WTC11 (cell line): ENCODE results near the gene MRNIP. TPM values are rescaled to one million over a fixed set of nuclear protein-coding genes. Genes with fewer than 3 reads are reported as not detected.

Experiments used
- ATAC-seq: fragments of 200-7000 bp; cut with Tn5 transposase; 2 replicates; pipeline ENCODE4 v1.10.0; 2021; ENCODE audit warnings: mild to moderate bottlenecking, moderate library complexity
- CTCF ChIA-PET: fragments of 300-600 bp; sonication (Branson Sonifier 250); formaldehyde crosslinking; loops from one replicate; lab custom pipeline; 2021; ENCODE audit warnings: antibody characterized with exemption; lab: Charles Lee
- POLR2A ChIA-PET: fragments of 350-600 bp; sonication (Branson Sonifier 250); formaldehyde crosslinking; loops from one replicate; lab custom pipeline; 2021; ENCODE audit warnings: antibody characterized with exemption; lab: Charles Lee
- DNase-seq: peaks from one replicate; pipeline ENCODE4 v3.0.0; 2021; ENCODE audit warnings: low spot score
- H3K27ac Mint-ChIP-seq: 2 replicates; pipeline ENCODE4 v1.8.0; 2021; ENCODE audit warnings: mixed read lengths
- H3K27me3 Mint-ChIP-seq: 2 replicates; pipeline ENCODE4 v1.8.0; 2021; ENCODE audit warnings: low read depth, mild to moderate bottlenecking, moderate library complexity, mixed read lengths
- H3K36me3 Mint-ChIP-seq: 2 replicates; pipeline ENCODE4 v1.8.0; 2021; ENCODE audit warnings: mixed read lengths
- H3K4me1 Mint-ChIP-seq: 2 replicates; pipeline ENCODE4 v1.8.0; 2022; ENCODE audit warnings: mixed read lengths
- H3K4me3 Mint-ChIP-seq: 2 replicates; pipeline ENCODE4 v1.8.0; 2021; ENCODE audit warnings: mild to moderate bottlenecking, moderate library complexity, mixed read lengths
- H3K9me3 Mint-ChIP-seq: 2 replicates; pipeline ENCODE4 v1.8.0; 2021; ENCODE audit warnings: mixed read lengths
- ATF1 ChIP-seq: sonication (generic); formaldehyde crosslinking; IDR thresholded peaks from 2 replicates; pipeline ENCODE4 v1.8.1; 2023; ENCODE audit warnings: mild to moderate bottlenecking, moderate library complexity, missing genetic modification reagents
- GTF2I ChIP-seq: fragments of 250-450 bp; sonication (Bioruptor Pico); conservative IDR thresholded peaks from 2 replicates; pipeline ENCODE4 v1.4.0; 2021; ENCODE audit warnings: mild to moderate bottlenecking
- HMGA2 ChIP-seq: fragments of 250-450 bp; sonication (Bioruptor Pico); IDR thresholded peaks from 2 replicates; pipeline ENCODE4 v1.4.0; 2021; ENCODE audit warnings: mild to moderate bottlenecking, moderate library complexity
- JUN ChIP-seq: sonication (generic); formaldehyde crosslinking; IDR thresholded peaks from 2 replicates; pipeline ENCODE4 v1.8.0; 2023; ENCODE audit warnings: mild to moderate bottlenecking, missing genetic modification reagents
- NR2C2 ChIP-seq: sonication (generic); formaldehyde crosslinking; IDR thresholded peaks from 2 replicates; pipeline ENCODE4 v1.8.0; 2022; ENCODE audit warnings: mild to moderate bottlenecking, missing genetic modification reagents
- TCF7 ChIP-seq: sonication (generic); formaldehyde crosslinking; IDR thresholded peaks from 2 replicates; pipeline ENCODE4 v1.8.0; 2022; ENCODE audit warnings: mild to moderate bottlenecking, low read depth, missing genetic modification reagents, moderate library complexity
- TEAD1 ChIP-seq: sonication (generic); formaldehyde crosslinking; IDR thresholded peaks from 2 replicates; pipeline ENCODE4 v1.8.0; 2022; ENCODE audit warnings: mild to moderate bottlenecking, missing genetic modification reagents
- total RNA-seq: library from RNA; stranded (reverse); gene quantifications from 3 replicates; pipeline ENCODE4 v1.2.3, GENCODE V29; 2021
- TF ChIP-seq, protein P1 (sequence below): fragments of 250-450 bp; sonication (Bioruptor Pico); IDR thresholded peaks from 2 replicates; pipeline ENCODE4 v1.9.0; 2021; ENCODE audit warnings: mild to moderate bottlenecking
- TF ChIP-seq, protein P2 (sequence below): sonication (generic); formaldehyde crosslinking; IDR thresholded peaks from 2 replicates; pipeline ENCODE4 v1.8.1; 2023; ENCODE audit warnings: mild to moderate bottlenecking, missing genetic modification reagents, moderate library complexity
- TF ChIP-seq, protein P3 (sequence below): sonication (generic); formaldehyde crosslinking; IDR thresholded peaks from 2 replicates; pipeline ENCODE4 v1.8.1; 2022; ENCODE audit warnings: mild to moderate bottlenecking, missing genetic modification reagents, moderate library complexity, borderline replicate concordance
- TF ChIP-seq, protein P4 (sequence below): fragments of 250-450 bp; sonication (Bioruptor Pico); IDR thresholded peaks from 2 replicates; pipeline ENCODE4 v1.9.0; 2021; ENCODE audit warnings: moderate library complexity, mild to moderate bottlenecking, inconsistent platforms, borderline replicate concordance
- TF ChIP-seq, protein P5 (sequence below): sonication (generic); formaldehyde crosslinking; IDR thresholded peaks from 2 replicates; pipeline ENCODE4 v1.8.1; 2023; ENCODE audit warnings: mild to moderate bottlenecking, missing genetic modification reagents, borderline replicate concordance
- TF ChIP-seq, protein P6 (sequence below): sonication (generic); formaldehyde crosslinking; IDR thresholded peaks from 2 replicates; pipeline ENCODE4 v1.8.1; 2022; ENCODE audit warnings: missing genetic modification reagents, borderline replicate concordance

The MRNIP gene
- total RNA-seq, 1 experiment from 2014 or later = 42.0 TPM

DNA sequence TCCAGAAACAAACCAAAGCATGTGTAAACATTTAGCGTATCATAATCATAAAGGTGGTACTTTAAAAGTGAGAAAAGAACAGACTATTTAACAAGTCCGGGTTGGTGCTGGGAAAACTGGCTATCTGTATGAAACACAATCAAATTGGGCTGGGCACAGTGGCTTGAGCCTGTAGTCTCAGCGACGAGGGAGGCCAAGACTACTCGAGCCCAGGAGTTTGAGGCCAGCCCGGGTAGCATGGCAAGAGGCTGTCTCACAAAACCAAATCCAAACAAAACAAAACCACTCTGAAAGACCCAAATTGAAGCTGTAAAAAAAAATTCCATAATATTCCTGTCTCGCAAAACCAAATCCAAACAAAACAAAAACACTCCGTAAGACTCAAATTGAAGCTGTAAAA lies 4.3 kb downstream of the MRNIP start (continued):
- TF ChIP-seq NR2C2 (CRISPR knock-in tag) (no peak), JUN (CRISPR knock-in tag) (no peak), HMGA2 (no peak)
- TF ChIP-seq, protein P1, sequence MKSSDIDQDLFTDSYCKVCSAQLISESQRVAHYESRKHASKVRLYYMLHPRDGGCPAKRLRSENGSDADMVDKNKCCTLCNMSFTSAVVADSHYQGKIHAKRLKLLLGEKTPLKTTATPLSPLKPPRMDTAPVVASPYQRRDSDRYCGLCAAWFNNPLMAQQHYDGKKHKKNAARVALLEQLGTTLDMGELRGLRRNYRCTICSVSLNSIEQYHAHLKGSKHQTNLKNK (CRISPR knock-in tag) = no peak

DNA sequence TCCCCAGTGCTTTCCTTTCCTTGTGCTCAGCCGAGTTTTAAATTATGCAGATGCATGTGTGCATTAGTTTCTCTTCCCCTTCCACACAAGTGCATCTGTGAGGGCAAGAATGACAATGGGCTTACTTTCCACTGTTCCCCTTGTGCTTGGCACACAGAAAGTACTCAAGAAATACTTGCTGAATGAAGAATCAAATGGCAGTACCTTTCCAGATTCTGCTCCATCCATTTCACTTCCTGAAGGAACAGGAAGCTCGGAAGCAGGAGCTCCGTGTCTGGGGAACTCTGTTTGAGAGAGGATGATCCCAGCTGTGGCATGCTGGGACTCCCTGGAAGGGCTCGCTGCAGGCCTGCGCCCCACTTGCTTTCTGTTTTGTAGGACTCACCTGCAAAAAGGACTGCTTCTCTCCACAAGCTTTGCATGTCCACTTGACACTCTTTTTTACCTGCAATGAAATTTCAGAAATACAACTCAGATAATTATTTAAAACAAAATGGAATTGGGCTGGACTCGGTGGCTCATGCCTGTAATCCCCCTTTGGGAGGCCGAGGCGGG lies 5.5 kb downstream of the MRNIP start:
- TF ChIP-seq, protein P2, sequence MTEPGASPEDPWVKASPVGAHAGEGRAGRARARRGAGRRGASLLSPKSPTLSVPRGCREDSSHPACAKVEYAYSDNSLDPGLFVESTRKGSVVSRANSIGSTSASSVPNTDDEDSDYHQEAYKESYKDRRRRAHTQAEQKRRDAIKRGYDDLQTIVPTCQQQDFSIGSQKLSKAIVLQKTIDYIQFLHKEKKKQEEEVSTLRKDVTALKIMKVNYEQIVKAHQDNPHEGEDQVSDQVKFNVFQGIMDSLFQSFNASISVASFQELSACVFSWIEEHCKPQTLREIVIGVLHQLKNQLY (CRISPR knock-in tag) = no peak
- Mint-ChIP-seq H3K9me3 (no peaks in the 10 kb centered on the region), H3K36me3 (peaks cover 12% of the 10 kb centered on the region), H3K27ac (peak overlapping the region; percentile 63; the same call in 1 of the 2 replicates), H3K4me3 (no peak overlapping the region), H3K4me1 (peaks cover 10% of the 10 kb centered on the region), H3K27me3 (no peaks in the 10 kb centered on the region)
- CTCF ChIA-PET = interaction anchor here (0.6 kb wide), 1 partner anchor 123 kb away, joined by 4 read pairs; no protein-coding TSS in a partner anchor
- ATAC-seq = no peak
- no peak for DNase-seq
- POLR2A ChIA-PET = no interaction called here

DNA sequence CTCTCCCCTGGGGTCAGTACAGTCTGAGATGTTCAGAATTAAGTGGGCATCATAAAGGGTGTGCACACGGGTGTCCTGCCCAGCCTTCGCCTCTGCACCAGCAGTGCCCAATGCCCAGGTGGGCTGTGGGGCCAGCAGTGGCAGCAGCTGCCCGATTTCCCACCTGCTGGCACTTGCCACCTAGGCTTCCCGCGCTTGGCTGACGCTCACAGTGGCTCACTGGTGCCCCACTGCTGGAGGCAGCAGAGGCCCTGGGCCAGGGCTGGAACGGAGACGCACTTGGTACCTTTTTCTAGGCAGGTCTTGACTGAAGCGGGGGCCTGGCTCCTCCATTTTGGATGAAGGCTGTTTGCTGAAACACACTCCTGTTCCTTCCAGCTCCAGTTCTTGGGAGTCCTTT lies 17.0 kb downstream of the MRNIP start:
- POLR2A ChIA-PET = no interaction called here
- peaks cover 64% of the 10 kb centered on the region for H3K36me3 Mint-ChIP-seq

More for the DNA sequence above, 17.0 kb downstream of the MRNIP start:
- H3K4me1 Mint-ChIP-seq = no peaks in the 10 kb centered on the region
- ATAC-seq (no peak), DNase-seq (no peak)
- CTCF ChIA-PET = interaction anchor here (1.6 kb wide), 1 partner anchor 40 kb away, joined by 3 read pairs; no protein-coding TSS in a partner anchor
- peaks cover 14% of the 10 kb centered on the region for H3K9me3 Mint-ChIP-seq
- no peak for TF ChIP-seq TEAD1
- TF ChIP-seq GTF2I (CRISPR knock-in tag) = no peak
- no peak for TF ChIP-seq TCF7 (CRISPR knock-in tag)
- TF ChIP-seq, protein P3, sequence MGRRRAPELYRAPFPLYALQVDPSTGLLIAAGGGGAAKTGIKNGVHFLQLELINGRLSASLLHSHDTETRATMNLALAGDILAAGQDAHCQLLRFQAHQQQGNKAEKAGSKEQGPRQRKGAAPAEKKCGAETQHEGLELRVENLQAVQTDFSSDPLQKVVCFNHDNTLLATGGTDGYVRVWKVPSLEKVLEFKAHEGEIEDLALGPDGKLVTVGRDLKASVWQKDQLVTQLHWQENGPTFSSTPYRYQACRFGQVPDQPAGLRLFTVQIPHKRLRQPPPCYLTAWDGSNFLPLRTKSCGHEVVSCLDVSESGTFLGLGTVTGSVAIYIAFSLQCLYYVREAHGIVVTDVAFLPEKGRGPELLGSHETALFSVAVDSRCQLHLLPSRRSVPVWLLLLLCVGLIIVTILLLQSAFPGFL (CRISPR knock-in tag) = no peak
- TF ChIP-seq, protein P4, sequence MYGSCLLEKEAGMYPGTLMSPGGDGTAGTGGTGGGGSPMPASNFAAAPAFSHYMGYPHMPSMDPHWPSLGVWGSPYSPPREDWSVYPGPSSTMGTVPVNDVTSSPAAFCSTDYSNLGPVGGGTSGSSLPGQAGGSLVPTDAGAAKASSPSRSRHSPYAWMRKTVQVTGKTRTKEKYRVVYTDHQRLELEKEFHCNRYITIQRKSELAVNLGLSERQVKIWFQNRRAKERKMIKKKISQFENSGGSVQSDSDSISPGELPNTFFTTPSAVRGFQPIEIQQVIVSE (CRISPR knock-in tag) = no peak
- no peak for TF ChIP-seq ATF1 (CRISPR knock-in tag)
- TF ChIP-seq, protein P5, sequence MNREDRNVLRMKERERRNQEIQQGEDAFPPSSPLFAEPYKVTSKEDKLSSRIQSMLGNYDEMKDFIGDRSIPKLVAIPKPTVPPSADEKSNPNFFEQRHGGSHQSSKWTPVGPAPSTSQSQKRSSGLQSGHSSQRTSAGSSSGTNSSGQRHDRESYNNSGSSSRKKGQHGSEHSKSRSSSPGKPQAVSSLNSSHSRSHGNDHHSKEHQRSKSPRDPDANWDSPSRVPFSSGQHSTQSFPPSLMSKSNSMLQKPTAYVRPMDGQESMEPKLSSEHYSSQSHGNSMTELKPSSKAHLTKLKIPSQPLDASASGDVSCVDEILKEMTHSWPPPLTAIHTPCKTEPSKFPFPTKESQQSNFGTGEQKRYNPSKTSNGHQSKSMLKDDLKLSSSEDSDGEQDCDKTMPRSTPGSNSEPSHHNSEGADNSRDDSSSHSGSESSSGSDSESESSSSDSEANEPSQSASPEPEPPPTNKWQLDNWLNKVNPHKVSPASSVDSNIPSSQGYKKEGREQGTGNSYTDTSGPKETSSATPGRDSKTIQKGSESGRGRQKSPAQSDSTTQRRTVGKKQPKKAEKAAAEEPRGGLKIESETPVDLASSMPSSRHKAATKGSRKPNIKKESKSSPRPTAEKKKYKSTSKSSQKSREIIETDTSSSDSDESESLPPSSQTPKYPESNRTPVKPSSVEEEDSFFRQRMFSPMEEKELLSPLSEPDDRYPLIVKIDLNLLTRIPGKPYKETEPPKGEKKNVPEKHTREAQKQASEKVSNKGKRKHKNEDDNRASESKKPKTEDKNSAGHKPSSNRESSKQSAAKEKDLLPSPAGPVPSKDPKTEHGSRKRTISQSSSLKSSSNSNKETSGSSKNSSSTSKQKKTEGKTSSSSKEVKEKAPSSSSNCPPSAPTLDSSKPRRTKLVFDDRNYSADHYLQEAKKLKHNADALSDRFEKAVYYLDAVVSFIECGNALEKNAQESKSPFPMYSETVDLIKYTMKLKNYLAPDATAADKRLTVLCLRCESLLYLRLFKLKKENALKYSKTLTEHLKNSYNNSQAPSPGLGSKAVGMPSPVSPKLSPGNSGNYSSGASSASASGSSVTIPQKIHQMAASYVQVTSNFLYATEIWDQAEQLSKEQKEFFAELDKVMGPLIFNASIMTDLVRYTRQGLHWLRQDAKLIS (CRISPR knock-in tag) = no peak
- TF ChIP-seq, protein P6, sequence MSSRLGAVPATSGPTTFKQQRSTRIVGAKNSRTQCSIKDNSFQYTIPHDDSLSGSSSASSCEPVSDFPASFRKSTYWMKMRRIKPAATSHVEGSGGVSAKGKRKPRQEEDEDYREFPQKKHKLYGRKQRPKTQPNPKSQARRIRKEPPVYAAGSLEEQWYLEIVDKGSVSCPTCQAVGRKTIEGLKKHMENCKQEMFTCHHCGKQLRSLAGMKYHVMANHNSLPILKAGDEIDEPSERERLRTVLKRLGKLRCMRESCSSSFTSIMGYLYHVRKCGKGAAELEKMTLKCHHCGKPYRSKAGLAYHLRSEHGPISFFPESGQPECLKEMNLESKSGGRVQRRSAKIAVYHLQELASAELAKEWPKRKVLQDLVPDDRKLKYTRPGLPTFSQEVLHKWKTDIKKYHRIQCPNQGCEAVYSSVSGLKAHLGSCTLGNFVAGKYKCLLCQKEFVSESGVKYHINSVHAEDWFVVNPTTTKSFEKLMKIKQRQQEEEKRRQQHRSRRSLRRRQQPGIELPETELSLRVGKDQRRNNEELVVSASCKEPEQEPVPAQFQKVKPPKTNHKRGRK (CRISPR knock-in tag) = no peak
- TF ChIP-seq, all 79 proteins: peak for 0
- Mint-ChIP-seq H3K27me3 (no peaks in the 10 kb centered on the region), H3K27ac (no peak overlapping the region), H3K4me3 (no peak overlapping the region)
